ENCODE results near the gene ODC1. TPM values are rescaled to one million over a fixed set of nuclear protein-coding genes. Genes with fewer than 3 reads are reported as not detected.

Gene ODC1
- total and polyA plus RNA-seq, 2 experiments from 2014 or later, result 23.3 to 70.3 TPM

- no peak overlapping the region for H3K4me3 Mint-ChIP-seq
- H3K36me3 ChIP-seq (ENCODE audit: insufficient read depth), result no peaks in the 10 kb centered on the region
- H3K27me3 ChIP-seq (ENCODE audit: insufficient read depth), result no peaks in the 10 kb centered on the region
- no peak overlapping the region; the same call in 1 of the 2 replicates for H3K27ac Mint-ChIP-seq
- H3F3A ChIP-seq (replicated peaks; ENCODE audit: low read depth), result no peaks in the 10 kb centered on the region
- no peak overlapping the region for H3K4me3 ChIP-seq
- no peaks in the 10 kb centered on the region for H3K79me2 ChIP-seq (replicated peaks; ENCODE audit: insufficient read depth)
- H3K27ac ChIP-seq (ENCODE audit: low read depth), result no peak overlapping the region
- H3K4me1 Mint-ChIP-seq, result peaks cover 14% of the 10 kb centered on the region
- H3K36me3 Mint-ChIP-seq (ENCODE audit: low read depth), result no peaks in the 10 kb centered on the region
- ATAC-seq (peak; percentile 15), DNase-seq (ENCODE audit: low spot score) (peak; percentile 34)
- H3K4me2 ChIP-seq, result no peak overlapping the region
- TF ChIP-seq NANOG (IDR thresholded peaks at IDR 0.05; ENCODE audit: borderline replicate concordance), result no peak
- no peak for TF ChIP-seq STAT1 (IDR thresholded peaks at IDR 0.05; ENCODE audit: unreplicated experiment)
- no peak for TF ChIP-seq EZH2phosphoT487 (IDR thresholded peaks at IDR 0.05; ENCODE audit: unreplicated experiment)
- no peak for TF ChIP-seq EZH2 (IDR thresholded peaks at IDR 0.05; ENCODE audit: low read depth, unreplicated experiment)
- TF ChIP-seq ZNF114 (CRISPR knock-in tag; IDR thresholded peaks at IDR 0.05), result no peak
- TF ChIP-seq JUNB (IDR thresholded peaks at IDR 0.05; ENCODE audit: unreplicated experiment), result no peak
- TF ChIP-seq ETS1 (IDR thresholded peaks at IDR 0.05), result no peak
- TF ChIP-seq CTCF (conservative IDR thresholded peaks at IDR 0.05; ENCODE audit: low read depth in 2 of 2), result no peak
- no peaks in the 10 kb centered on the region; the same call in 1 of the 2 replicates for H3K4me1 ChIP-seq (ENCODE audit: insufficient read depth)
- H2AFZ ChIP-seq, result peak overlapping the region; percentile 13; the same call in 1 of the 2 replicates
- no peaks in the 10 kb centered on the region for H4K20me1 ChIP-seq (replicated peaks; ENCODE audit: insufficient read depth)
- peaks cover 15% of the 10 kb centered on the region for H3K27me3 Mint-ChIP-seq (ENCODE audit: insufficient read depth, low read depth, poor library complexity)
- H3K9me3 Mint-ChIP-seq, result no peaks in the 10 kb centered on the region; the same call in 2 of the 3 replicates
- no peaks in the 10 kb centered on the region for H3K9me2 ChIP-seq (ENCODE audit: insufficient read depth)
These were observed 40.1 kb downstream of the ODC1 start for GRCh38 chr2:10407841-10408648.

GRCh38 chr2:10407432-10407831, 40.7 kb downstream of the ODC1 start:
- H3K4me1 ChIP-seq (ENCODE audit: insufficient read depth), result no peaks in the 10 kb centered on the region; the same call in 1 of the 2 replicates
- no peak overlapping the region for H3K27ac ChIP-seq (ENCODE audit: low read depth)
- no peaks in the 10 kb centered on the region for H3K27me3 ChIP-seq (ENCODE audit: insufficient read depth)
- no peaks in the 10 kb centered on the region for H3K9me3 Mint-ChIP-seq
- no peak overlapping the region for H3K4me3 Mint-ChIP-seq
- no peak overlapping the region for H2AFZ ChIP-seq
- DNase-seq (ENCODE audit: low spot score), result no peak
- H4K20me1 ChIP-seq (replicated peaks; ENCODE audit: insufficient read depth), result no peaks in the 10 kb centered on the region
- no peak overlapping the region for H3K4me3 ChIP-seq
- H3K36me3 Mint-ChIP-seq (ENCODE audit: low read depth), result no peaks in the 10 kb centered on the region
- H3F3A ChIP-seq (replicated peaks; ENCODE audit: low read depth), result no peaks in the 10 kb centered on the region
- TF ChIP-seq ETS1 (IDR thresholded peaks at IDR 0.05), result no peak
- no peak for TF ChIP-seq ZNF331 (CRISPR knock-in tag; IDR thresholded peaks at IDR 0.05; ENCODE audit: low read depth)
- ATAC-seq, result no peak
- no peak overlapping the region for H3K27ac Mint-ChIP-seq
- H3K27me3 Mint-ChIP-seq (ENCODE audit: insufficient read depth, low read depth, poor library complexity), result peaks cover 11% of the 10 kb centered on the region
- peaks cover 14% of the 10 kb centered on the region for H3K4me1 Mint-ChIP-seq
- no peak overlapping the region for H3K4me2 ChIP-seq
- no peaks in the 10 kb centered on the region for H3K9me2 ChIP-seq (ENCODE audit: insufficient read depth)
- no peaks in the 10 kb centered on the region for H3K36me3 ChIP-seq (ENCODE audit: insufficient read depth)
- H3K79me2 ChIP-seq (replicated peaks; ENCODE audit: insufficient read depth), result no peaks in the 10 kb centered on the region
